Testis (tissue), 2 donors: Measurements from ENCODE around the gene OR2F1.

Experiments
- POLR2A ChIP-seq: fragments of 450-650 bp; IDR thresholded peaks from one replicate; pipeline ENCODE4 v1.6.1; 2017; ENCODE audit warnings: antibody characterized with exemption, mild to moderate bottlenecking, moderate library complexity
- TF ChIP-seq, protein P1 (sequence below), 3 experiments: fragments of 450-650 bp in 2 of 3; fragments of 200-600 bp in 1 of 3; sonication (generic) in 1 of 3; IDR thresholded peaks; one replicate each; pipeline ENCODE4 v1.5.1; 2016 to 2019; ENCODE audit warnings: antibody characterized with exemption in 3 of 3, mild to moderate bottlenecking in 2 of 3, moderate library complexity in 1 of 3

DNA sequence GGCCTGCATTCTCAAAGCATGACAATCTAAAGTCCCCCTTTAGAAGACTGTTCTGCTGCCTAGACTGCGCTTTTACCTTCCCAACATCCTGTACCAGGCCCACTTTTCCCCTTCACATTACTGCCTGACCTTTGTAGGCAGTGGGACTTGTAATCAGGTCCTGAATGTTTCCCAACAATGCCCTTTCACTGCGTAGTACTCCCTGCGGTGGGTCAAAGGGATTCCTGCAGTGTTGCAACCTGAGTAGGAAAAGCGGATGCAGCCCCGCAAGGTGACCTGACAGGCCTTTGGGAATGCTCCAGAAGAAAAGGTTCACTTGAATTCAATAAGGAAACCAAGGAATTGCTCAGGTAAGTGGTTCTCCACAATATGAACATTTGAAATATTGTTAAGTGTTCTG is 47.7 kb upstream of the OR2F1 start:
- TF ChIP-seq, protein P1, sequence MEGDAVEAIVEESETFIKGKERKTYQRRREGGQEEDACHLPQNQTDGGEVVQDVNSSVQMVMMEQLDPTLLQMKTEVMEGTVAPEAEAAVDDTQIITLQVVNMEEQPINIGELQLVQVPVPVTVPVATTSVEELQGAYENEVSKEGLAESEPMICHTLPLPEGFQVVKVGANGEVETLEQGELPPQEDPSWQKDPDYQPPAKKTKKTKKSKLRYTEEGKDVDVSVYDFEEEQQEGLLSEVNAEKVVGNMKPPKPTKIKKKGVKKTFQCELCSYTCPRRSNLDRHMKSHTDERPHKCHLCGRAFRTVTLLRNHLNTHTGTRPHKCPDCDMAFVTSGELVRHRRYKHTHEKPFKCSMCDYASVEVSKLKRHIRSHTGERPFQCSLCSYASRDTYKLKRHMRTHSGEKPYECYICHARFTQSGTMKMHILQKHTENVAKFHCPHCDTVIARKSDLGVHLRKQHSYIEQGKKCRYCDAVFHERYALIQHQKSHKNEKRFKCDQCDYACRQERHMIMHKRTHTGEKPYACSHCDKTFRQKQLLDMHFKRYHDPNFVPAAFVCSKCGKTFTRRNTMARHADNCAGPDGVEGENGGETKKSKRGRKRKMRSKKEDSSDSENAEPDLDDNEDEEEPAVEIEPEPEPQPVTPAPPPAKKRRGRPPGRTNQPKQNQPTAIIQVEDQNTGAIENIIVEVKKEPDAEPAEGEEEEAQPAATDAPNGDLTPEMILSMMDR (IDR thresholded peaks at IDR 0.05) = no peak
- no peak for TF ChIP-seq POLR2A
